GM19099 (cell line): Measurements from ENCODE around the gene FREM3.

Experiments used
- POLR2A ChIP-seq: IDR thresholded peaks from 3 replicates; pipeline ENCODE4 v1.6.1; 2011; ENCODE audit warnings: low read depth; ENCODE audit not compliant: insufficient read length; ENCODE audit errors: extremely low read depth

The FREM3 gene

GRCh38 chr4:143618811-143619210 lies 81.7 kb downstream of the FREM3 start:
- TF ChIP-seq POLR2A, result no peak

GRCh38 chr4:143617994-143618679 lies 82.3 kb downstream of the FREM3 start:
- TF ChIP-seq POLR2A, result no peak

GRCh38 chr4:143616771-143617170 lies 83.7 kb downstream of the FREM3 start:
- TF ChIP-seq POLR2A, result no peak

- TF ChIP-seq POLR2A, result no peak
Observed at GRCh38 chr4:143609492-143609891, 91.0 kb downstream of the FREM3 start.

- TF ChIP-seq POLR2A, result no peak
Observed at GRCh38 chr4:143606480-143606879, 94.0 kb downstream of the FREM3 start.

- TF ChIP-seq POLR2A, result no peak
Observed at GRCh38 chr4:143599827-143600226, 100.6 kb downstream of the FREM3 start.

GRCh38 chr4:143598816-143599215 lies 101.7 kb downstream of the FREM3 start:
- no peak for TF ChIP-seq POLR2A

GRCh38 chr4:143597276-143597675 lies 103.2 kb downstream of the FREM3 start:
- TF ChIP-seq POLR2A, result no peak

- no peak for TF ChIP-seq POLR2A
Observed at GRCh38 chr4:143587703-143588102, 112.8 kb downstream of the FREM3 start.

- no peak for TF ChIP-seq POLR2A
Observed at GRCh38 chr4:143586080-143586479, 114.4 kb downstream of the FREM3 start.

- no peak for TF ChIP-seq POLR2A
Observed at GRCh38 chr4:143585548-143585947, 114.9 kb downstream of the FREM3 start.

GRCh38 chr4:143581331-143581946 lies 119.0 kb downstream of the FREM3 start:
- TF ChIP-seq POLR2A, result no peak

GRCh38 chr4:143575331-143575730 lies 125.1 kb downstream of the FREM3 start:
- no peak for TF ChIP-seq POLR2A

- no peak for TF ChIP-seq POLR2A
Observed at GRCh38 chr4:143564472-143564871, 136.0 kb downstream of the FREM3 start.

- TF ChIP-seq POLR2A, result no peak
Observed at GRCh38 chr4:143559757-143560147, 140.7 kb downstream of the FREM3 start.
